Fibroblast of mammary gland (primary cell): ENCODE measurements around the gene TMTC2.

ENCODE experiments used
- DNase-seq: peaks from one replicate; pipeline ENCODE4 v3.0.0-alpha.2; 2010; ENCODE audit warnings: low read depth
- H3K4me3 ChIP-seq: 2 replicates; pipeline ENCODE4 v1.5.1; 2011; ENCODE audit warnings: low read depth, mild to moderate bottlenecking, low read length, moderate library complexity; ENCODE audit not compliant: control insufficient read depth
- TF ChIP-seq, protein P1 (sequence below): conservative IDR thresholded peaks from 2 replicates; pipeline ENCODE4 v1.5.1; 2011; ENCODE audit warnings: low read depth, low read length, inconsistent platforms; ENCODE audit not compliant: control insufficient read depth, insufficient read depth

The TMTC2 gene

DNA sequence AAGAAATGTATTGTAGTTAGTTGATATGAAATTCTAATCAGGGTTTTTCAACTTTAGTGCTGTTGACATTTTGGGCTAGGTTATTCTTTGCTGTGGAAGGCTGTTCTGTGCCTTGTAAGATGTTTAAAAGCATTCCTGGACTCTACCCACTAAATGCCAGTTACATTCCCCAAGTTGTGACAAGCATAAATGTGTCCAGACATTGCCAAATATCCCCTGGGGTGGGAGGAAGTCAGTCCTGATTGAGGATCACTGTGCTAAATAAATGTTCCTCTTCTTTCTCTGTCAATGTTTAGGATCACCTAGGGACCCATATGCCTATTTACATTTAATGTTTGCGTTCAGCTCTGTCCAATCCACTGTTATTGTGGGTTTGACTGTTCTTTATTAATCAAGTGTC lies 268.3 kb downstream of the TMTC2 start:
- DNase-seq = no peak
- no peak overlapping the region for H3K4me3 ChIP-seq
- TF ChIP-seq, protein P1, sequence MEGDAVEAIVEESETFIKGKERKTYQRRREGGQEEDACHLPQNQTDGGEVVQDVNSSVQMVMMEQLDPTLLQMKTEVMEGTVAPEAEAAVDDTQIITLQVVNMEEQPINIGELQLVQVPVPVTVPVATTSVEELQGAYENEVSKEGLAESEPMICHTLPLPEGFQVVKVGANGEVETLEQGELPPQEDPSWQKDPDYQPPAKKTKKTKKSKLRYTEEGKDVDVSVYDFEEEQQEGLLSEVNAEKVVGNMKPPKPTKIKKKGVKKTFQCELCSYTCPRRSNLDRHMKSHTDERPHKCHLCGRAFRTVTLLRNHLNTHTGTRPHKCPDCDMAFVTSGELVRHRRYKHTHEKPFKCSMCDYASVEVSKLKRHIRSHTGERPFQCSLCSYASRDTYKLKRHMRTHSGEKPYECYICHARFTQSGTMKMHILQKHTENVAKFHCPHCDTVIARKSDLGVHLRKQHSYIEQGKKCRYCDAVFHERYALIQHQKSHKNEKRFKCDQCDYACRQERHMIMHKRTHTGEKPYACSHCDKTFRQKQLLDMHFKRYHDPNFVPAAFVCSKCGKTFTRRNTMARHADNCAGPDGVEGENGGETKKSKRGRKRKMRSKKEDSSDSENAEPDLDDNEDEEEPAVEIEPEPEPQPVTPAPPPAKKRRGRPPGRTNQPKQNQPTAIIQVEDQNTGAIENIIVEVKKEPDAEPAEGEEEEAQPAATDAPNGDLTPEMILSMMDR = no peak

DNA sequence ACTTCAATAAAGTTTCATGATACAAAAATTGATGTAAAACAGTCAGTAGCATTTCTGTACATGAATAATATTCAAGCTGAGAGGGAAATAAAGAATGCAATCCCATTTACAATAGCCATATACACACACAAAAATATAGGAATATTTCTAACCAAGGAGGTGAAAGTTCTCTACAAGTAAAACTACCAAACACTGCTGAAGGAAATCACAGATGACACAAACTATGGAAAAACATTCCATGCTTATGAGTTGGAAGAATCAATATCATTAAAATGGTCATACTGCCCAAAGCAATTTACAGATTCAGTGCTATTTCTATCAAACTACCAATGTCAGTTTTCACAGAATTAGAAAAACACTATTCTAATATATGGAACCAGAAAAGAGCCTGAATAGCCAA lies 272.3 kb downstream of the TMTC2 start:
- TF ChIP-seq, protein P1 = no peak
- no peak for DNase-seq
- H3K4me3 ChIP-seq = no peak overlapping the region

DNA sequence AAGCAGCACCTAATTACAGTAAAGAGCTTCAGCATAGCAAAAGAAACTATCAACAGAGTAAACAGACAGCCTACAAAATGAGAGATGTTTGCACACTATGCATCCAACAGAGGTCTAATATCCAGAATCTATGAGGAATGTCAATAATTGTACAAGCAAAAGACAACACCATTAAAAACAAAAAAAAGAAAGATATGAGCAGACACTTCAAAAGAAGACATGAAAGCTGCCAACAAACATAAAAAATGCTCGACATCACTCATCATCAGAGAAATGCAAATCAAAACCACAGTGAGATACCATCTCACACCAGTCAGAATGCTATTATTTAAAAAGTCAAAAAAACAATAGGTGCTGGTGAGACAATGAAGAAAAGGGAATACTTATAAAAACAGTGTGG lies 273.1 kb downstream of the TMTC2 start:
- TF ChIP-seq, protein P1 = no peak
- H3K4me3 ChIP-seq = no peak overlapping the region
- DNase-seq = no peak

DNA sequence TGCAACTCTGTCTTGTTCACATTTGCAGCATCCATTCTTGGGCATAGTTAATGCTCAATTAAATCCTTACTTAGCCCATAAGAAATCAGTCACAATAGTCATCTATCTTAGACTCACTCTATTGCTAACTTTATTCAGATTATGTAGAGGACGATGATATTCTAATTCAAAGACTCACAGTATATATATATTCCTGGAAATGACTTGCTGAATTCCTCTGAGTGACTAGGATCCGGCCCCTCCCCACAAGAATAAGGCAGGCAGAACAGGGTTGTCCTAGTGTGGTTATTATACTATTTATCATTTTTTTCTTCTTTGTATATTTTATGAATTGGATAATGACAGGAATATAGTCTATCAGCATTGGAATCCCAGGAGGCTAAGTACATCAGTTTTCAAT lies 275.1 kb downstream of the TMTC2 start:
- DNase-seq = no peak
- TF ChIP-seq, protein P1 = no peak
- no peak overlapping the region for H3K4me3 ChIP-seq

DNA sequence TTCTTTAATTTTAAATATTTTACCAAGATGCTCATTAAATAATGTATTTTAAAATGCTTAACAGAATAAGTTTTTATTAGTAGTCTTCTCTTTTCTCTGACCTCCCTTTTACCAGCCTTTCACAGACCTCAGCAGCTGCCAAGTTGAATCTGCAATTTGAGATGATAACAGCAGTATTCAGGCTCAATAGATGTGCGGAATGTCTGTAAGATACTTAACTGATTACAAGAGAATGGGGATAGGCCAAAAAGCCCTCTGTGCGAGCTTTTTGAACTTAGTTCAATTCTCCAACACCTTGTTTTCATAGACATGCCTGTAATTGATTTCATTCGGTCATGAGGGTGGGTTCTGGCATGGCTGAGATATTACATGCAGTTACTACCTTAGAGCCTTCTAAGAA lies 277.2 kb downstream of the TMTC2 start:
- H3K4me3 ChIP-seq = no peak overlapping the region

DNA sequence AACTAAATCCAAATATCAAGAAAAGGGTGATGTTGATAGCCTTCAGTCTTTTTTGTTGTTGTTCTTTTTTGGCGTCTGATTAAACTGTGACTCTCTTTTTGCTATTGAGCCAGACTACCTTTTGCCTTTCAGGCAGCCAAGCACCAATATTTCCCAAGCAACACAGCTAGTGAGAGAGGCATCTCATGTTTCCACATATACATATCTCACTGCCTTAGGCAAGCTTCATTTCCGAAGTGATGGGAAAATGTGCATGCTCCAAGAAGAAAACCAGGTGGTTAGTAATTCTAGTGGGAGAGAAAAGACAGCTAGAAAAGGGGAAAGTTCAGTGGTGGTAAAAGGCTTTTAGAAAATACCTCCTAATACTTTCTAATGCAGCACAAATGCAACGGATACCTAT lies 277.7 kb downstream of the TMTC2 start:
- H3K4me3 ChIP-seq = no peak overlapping the region
- TF ChIP-seq, protein P1 = no peak
- no peak for DNase-seq

More for the DNA sequence above, 277.2 kb downstream of the TMTC2 start:
- TF ChIP-seq, protein P1 = no peak
- DNase-seq = no peak

DNA sequence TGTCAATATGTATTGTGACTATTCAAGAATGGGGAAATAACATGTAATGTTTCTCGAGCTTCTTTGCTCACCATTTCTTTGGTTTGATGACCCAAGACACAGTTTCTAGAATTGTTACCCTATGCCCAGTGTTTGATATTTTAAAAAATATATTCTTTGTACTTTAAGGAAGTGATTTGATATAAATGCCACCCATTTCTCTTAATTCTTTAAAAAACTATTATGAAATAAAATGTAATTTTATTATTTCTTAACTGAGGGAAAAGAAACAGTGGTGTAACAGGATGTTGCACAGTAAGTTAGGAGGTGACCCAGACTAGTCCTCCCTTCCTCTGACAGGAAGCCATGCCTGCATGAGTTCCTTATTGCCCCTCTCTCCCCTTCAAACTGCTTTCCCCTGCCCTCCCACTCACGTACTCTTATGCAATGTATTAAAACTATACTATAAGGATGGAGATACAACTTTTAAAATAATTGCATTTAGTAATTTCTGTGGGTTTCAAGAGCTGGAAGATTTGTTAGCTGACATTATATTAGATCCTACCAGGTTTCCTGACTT lies 279.4 kb downstream of the TMTC2 start:
- TF ChIP-seq, protein P1 = no peak
- no peak for DNase-seq
- no peak overlapping the region for H3K4me3 ChIP-seq
